Stimulated activated CD8-positive, alpha-beta memory T cell treated with anti-CD3 and anti-CD28 coated beads, Interleukin-4, amount 100 ng/mL, for 1 hour (primary cell): ENCODE data around the gene FGF1.

Experiments used
- DNase-seq, 2 donors: peaks; one replicate each; pipeline ENCODE4 v3.0.0-alpha.2; 2020; ENCODE audit warnings: low read depth in 2 of 2, low spot score in 1 of 2

Gene FGF1

DNA sequence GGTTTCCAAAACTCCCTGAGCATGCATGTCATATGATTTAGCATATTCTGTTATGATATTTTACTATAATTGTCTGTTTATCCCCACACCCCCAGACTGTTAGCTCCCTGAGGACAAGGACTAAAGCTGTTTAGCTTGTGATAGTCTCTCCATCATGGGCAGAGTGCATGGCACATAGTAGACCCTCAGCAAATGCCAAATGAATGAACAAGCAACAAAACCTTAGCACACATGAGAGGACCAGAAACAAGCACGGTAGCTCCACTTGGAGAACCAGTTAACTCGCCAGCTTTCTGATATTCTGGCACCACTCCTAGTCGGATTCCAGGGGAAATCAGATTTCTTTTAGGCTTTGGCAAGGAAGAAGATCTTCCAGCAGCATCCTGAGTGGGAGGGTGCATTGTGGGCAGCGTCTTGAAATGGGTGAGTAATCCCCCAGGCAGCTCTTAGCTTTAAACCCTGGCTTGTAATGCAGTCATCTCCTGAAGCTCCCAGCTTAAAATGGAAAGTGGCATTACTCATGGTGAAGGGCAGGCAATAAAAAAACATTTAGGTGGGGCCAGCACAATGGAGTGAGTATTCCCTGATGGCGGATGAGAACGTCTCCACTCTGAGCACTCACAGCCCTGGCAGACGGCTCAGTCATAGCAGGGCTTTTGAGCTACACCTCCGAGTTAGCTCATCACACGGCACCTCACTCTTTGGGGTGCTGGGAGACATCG lies 41.1 kb downstream of the FGF1 start:
- DNase-seq = no peak

DNA sequence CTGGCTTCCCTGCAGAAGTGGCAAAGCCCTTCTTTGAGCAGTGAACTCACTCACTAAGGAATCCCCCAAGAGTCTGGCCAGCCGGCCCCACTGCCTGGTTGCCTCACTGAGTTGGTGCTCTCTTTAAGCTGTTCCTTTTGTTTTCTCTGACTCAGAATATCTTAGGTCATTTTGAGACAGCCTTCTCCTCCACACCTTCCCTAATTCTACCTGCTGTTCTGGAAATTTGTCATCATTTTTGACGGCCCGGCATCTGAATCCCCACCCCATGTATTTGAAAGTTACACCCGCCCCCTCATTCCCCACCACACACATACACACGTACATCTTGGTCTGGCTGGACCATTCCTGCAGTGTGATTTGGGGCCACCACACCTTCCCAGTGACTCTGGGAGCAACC lies 41.8 kb downstream of the FGF1 start:
- no peak for DNase-seq

- DNase-seq = no peak
Observed at GRCh38 chr5:142643634-142644033, 42.3 kb downstream of the FGF1 start.

DNA sequence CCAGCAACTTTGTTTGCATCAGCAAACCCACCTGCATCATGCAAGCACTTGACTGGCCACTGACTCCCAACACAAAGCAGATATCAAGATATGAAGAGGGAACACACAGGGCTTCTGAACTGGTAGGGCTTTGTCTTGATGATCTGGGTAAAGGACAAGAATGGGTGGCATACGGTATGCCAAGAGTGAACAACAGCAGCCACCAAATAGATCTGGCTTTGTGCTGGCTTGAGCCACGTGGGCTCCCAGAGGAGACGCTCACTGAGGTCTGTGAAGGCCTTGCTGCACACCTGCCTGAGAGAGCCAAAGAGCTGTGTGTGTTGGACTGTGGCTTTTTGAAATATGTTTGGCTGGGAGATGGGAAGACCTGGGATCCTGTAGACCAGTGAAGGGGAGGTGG lies 43.5 kb downstream of the FGF1 start:
- DNase-seq = no peak

DNA sequence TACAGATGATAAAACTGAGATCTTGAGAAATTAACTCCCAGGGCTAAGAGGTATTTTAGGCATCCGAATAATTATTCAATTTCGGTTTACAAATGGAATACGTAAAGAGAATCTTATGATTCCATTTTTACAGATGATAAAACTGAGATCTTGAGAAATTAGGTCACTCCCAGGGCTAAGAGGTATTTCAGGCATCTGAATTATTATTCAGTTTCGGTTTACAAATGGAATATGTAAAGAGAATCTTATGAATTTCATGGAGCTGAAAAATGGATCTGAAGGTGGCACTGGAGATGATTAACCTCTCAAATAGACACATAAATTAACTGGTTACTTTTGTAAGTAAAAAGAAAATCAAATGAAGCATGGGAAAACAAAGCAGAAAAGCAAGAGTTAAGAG lies 44.2 kb downstream of the FGF1 start:
- DNase-seq = no peak

DNA sequence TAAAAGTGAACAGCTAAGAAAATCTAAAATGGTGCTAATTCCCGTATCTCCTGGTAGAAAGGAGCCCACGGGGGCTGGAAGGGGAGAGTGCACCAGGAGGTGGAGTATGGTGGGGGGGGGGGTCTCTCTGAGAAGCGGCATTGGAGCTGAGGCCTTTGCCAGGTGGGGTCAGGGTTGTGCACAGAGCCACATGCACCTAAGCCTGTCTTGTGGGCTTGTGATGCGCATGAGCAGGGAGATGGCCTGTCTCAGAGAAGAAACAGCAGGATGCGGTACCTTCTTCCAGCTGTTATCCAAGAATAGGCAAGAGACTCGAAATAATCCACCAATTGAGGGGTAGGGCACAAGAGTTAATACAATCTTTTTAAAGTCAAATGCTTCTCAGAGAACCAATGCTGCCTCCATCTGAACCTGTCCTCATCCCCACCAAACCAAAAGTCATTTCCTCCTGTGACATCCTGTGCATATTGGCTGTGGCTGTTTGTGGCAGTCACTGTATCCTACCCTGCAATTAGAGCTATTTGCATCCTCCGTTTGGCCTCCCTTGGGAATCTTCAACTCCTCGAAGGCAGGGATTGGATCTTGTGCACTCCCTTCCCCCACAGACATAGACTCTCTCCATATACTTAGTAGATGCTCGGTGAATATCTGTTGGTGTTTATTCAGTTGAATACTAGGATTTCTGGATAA lies 45.4 kb downstream of the FGF1 start:
- no peak for DNase-seq

DNA sequence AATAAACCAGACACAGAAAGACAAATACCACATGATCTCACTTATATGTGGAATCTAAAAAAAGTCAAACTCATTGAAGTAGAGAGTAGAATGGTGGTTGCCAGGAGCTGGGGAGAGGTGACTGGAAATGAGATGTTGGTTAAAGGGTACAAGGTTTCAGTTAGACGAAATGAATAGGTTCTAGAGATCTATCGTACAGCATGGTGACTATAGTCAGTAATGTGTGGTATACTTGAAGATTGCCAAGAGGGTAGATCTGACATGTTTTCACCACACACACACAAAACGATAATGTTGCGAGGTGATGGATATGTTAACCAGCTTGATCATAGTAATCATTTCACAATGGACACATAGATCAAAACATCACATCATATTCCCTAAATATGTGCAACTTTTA lies 46.4 kb downstream of the FGF1 start:
- no peak for DNase-seq

DNA sequence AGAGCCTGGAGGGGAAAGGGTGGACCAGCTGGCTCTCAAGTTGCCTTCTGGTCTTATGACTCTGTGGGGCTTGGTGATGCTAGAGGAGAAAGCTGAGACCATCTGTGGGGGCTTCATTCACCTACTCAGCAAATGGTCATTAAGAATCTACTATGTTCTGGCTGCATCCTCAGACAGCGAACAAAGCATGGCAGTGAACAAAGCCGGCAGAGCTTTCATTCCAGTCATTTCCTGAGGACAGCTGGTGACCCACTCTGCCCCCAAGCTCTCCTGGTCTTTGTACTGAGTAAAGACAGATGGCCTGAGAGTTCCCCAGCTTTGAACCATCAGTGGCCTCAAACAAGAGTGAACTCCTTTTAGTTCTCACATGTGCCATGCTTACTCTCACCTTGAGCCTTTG lies 48.0 kb downstream of the FGF1 start:
- no peak for DNase-seq

- no peak for DNase-seq
Observed at GRCh38 chr5:142636698-142637324, 49.1 kb downstream of the FGF1 start.

DNA sequence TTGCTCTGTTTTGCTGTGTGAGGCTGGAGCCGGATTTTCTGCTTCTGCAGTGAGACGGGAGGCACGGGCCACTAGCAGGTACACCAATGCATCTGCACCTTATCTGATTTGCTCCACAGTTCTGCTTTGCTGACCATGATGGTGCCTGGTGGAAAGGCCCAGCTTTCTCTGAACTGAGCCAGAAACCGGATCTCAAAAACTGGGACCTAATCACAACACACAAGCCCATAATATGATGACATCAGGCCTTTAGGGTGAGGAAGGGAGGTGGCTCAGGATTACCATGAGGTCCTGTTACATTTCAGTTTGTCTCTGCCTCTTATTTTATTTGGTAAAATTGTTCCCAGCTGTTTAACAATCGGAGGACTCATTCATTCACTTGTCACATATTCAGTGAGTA lies 49.8 kb downstream of the FGF1 start:
- no peak for DNase-seq

- DNase-seq = no peak
Observed at GRCh38 chr5:142634216-142635011, 51.5 kb downstream of the FGF1 start.

GRCh38 chr5:142630927-142631539 lies 54.9 kb downstream of the FGF1 start:
- DNase-seq = no peak

GRCh38 chr5:142627383-142628217 lies 58.3 kb downstream of the FGF1 start:
- no peak for DNase-seq

DNA sequence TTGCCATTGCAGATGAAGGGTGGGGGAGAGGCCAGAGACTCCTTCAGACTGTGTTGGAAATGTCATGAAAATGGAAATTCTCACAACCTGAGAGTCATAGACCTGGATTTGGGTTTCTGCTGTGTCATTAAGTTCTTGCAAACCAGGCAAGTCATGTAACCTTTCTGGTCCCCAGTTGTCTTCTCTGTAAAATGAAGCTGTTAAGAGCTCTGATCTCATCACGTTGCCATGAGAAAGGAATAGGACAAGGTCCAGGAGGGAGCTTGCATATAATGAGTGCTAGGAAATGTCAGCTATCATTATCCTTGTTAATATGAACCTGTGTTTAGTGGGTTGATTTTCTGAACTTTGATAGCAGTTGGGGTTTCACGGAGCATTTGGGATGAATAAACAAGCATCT lies 59.1 kb downstream of the FGF1 start:
- no peak for DNase-seq

- no peak for DNase-seq
Observed at GRCh38 chr5:142626099-142626498, 59.8 kb downstream of the FGF1 start.

DNA sequence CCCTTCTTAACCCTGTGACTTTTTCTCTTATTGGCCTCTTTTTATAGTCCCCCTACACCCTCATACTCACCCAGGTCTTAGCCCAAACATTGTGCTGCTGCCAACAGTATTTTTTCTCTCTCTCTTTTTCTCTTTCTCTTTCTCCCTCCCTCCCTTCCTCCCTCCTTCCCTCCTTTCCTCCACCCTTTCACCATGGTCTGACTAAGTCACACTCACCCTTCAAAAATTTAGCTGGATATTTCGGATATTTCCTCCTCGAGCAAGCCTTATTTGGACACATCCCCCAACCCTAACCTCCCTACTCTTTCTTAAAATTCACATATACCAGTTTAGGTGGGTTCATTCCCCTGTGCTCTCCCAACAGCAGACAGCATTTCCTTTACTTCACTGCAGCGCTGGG lies 64.7 kb downstream of the FGF1 start:
- DNase-seq = no peak

DNA sequence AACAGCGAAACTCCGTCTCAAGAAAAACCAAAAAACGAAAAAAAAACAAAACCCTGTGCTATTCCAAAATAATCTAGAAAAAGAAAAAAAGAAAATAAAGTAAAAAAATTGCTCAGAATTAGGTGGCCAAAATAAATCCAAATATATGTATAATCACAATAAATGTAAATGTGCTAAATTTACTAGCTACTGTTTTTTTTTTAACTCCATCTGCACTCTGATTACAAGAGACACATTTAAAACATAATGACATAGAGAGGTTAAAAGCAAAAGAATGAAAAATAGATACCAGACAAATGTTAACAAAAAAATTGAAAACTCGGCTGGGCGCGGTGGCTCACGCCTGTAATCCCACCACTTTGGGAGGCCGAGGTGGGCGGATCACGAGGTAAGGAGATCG lies 66.1 kb downstream of the FGF1 start:
- no peak for DNase-seq

DNA sequence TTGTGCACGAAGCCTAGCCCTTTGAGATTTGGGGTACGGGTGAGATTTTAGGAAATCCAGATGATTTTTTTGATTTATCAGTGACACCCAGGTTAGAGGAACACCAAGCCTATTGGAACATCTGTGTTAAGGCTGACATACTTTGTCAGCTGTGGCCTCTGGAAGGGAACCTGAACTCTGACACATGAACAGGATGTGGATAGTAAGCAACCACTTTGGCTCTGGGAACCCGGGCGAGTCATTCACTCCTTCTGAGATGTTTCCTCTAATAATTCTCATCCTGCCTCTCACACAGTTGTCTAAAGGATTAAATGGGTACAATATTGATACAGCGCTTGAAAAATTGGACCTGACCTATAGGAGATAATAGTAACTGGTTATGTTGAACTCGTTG lies 67.8 kb downstream of the FGF1 start:
- no peak for DNase-seq

DNA sequence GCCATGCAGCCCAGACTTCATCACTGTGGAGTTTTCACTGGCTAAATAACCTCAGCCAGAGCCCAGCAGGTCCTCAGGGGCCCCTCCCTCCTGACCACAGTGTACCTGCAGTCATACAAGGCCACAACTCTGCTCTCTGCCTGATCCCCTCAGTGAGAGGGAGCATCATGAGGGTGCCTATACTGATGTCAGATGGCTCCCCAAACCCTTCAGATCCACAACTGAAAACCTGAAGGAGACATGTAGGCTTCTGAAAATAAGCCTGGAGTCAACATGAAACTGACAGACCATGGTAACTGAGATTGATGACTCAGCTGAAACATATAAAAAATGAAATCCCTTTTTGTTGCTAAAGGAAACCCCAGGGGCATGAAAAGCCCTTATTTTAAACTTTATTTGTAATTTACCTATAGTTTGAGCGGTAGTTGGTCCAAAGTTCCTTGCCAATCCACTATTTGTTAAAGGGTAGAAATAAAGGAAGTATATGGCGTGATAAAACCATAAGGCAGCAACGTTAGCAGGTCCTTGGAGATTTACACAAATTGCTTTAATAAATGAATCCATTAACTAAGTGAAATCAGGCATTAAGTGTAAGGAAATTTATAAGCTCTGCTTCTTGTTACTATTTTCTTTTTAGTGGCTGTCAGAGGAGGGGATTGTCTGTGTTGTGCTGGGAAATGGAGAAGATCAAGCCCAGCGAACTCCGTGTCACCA lies 68.3 kb downstream of the FGF1 start:
- DNase-seq = no peak

- no peak for DNase-seq
Observed at GRCh38 chr5:142615948-142616347, 69.9 kb downstream of the FGF1 start.
